K562 (cell line): ENCODE data around the gene GPR108.

Experiments
- BHLHE40 ChIP-seq: IDR thresholded peaks from 2 replicates; pipeline ENCODE4 v1.6.1; 2011; ENCODE audit warnings: low read length, improper control_type of control experiment
- HMGN3 ChIP-seq: IDR thresholded peaks from 2 replicates; pipeline ENCODE4 v1.6.1; 2011; ENCODE audit warnings: borderline replicate concordance, low read depth, mild to moderate bottlenecking, mixed read lengths, low read length; ENCODE audit not compliant: insufficient read length; ENCODE audit errors: extremely low read depth
- HNRNPK ChIP-seq: fragments of 200-400 bp; formaldehyde crosslinking; IDR thresholded peaks from one replicate; pipeline ENCODE4 v1.6.1; 2018; ENCODE audit warnings: mild to moderate bottlenecking, low read depth, low read length; ENCODE audit not compliant: poor library complexity, severe bottlenecking
- MYC ChIP-seq, 2 experiments: fragments of 250-450 bp in 1 of 2; sonication (Bioruptor Pico) in 1 of 2; IDR thresholded peaks; 2 replicates each; pipeline versions ENCODE4 v1.5.1 to v1.6.1; 2012 to 2021; ENCODE audit warnings: low read depth in 2 of 2, borderline replicate concordance in 1 of 2, improper control_type of control experiment in 1 of 2, low read length in 1 of 2, mild to moderate bottlenecking in 1 of 2, moderate library complexity in 1 of 2
- PYGO2 ChIP-seq: fragments of 450-650 bp; IDR thresholded peaks from 2 replicates; pipeline ENCODE4 v1.6.1; 2016; ENCODE audit warnings: mild to moderate bottlenecking, missing genetic modification characterization, moderate library complexity, missing compliant biosample characterization
- SAFB2 ChIP-seq: fragments of 200-400 bp; formaldehyde crosslinking; IDR thresholded peaks from 2 replicates; pipeline ENCODE4 v1.6.1; 2018; ENCODE audit warnings: borderline replicate concordance, low read length, low read depth, moderate library complexity; ENCODE audit not compliant: severe bottlenecking
- YY1 ChIP-seq, 3 experiments: IDR thresholded peaks; 2 replicates each; pipeline ENCODE4 v1.6.1; 2011; ENCODE audit warnings: low read length in 2 of 3, mild to moderate bottlenecking in 2 of 3, moderate library complexity in 2 of 3, borderline replicate concordance in 1 of 3, control low read depth in 1 of 3, low read depth in 1 of 3; ENCODE audit not compliant: insufficient read depth in 3 of 3, insufficient replicate concordance in 2 of 3, control insufficient read depth in 1 of 3, insufficient read length in 1 of 3; ENCODE audit errors: extremely low read depth in 1 of 3
- ZC3H4 ChIP-seq: sonication (generic); formaldehyde crosslinking; IDR thresholded peaks from 2 replicates; pipeline ENCODE4 v1.9.0; 2021; ENCODE audit warnings: missing genetic modification reagents, borderline replicate concordance
- TF ChIP-seq, protein P1 (sequence below): sonication (generic); formaldehyde crosslinking; IDR thresholded peaks from 2 replicates; pipeline ENCODE4 v1.5.0; 2020; ENCODE audit warnings: missing genetic modification reagents

DNA sequence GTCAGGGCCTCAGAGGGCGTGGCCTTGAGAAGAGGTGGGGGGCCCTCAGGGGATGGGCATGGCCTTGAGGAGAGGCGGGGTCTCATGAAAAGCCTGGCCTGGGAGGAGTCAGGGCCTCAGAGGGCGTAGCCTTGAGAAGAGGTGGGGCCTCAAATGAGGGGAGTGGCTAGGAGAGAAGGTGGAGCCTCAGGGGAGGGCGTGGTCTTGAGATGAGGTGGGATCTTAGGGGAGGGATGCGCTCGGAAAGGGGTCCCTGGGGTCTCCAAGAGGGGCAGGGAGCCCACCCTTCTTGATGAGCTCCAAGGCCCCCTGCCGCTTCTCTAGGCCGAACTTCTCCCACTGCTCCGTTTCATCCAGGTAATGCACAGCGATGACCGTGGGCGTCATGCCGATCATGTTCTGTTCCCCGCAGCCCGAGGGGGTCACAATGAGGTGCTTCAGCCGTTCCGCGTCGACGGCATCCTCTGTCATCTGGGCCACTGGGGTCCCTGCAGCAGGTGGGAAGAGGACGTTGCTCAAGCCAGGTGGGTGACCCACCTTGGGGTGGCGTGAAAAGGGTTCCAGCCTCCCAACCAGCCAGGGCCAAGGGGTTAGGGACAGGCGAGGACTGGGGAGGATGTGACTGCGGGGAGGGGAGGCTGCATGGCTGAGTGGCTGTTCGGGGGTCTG lies 43.1 kb downstream of the GPR108 start:
- no peak for TF ChIP-seq HMGN3
- TF ChIP-seq YY1 (IDR thresholded peaks at IDR 0.05; ENCODE audit: borderline replicate concordance in 1 of 3, control insufficient read depth in 1 of 3, extremely low read depth in 1 of 3, insufficient read depth in 3 of 3, insufficient read length in 1 of 3, insufficient replicate concordance in 2 of 3, low read depth in 1 of 3, low read length in 2 of 3) = no peak
- TF ChIP-seq SAFB2 = no peak
- TF ChIP-seq MYC (IDR thresholded peaks at IDR 0.05; ENCODE audit: low read depth, low read length) = no peak
- no peak for TF ChIP-seq MYC (CRISPR knock-in tag; IDR thresholded peaks at IDR 0.05; ENCODE audit: borderline replicate concordance, low read depth)
- no peak for TF ChIP-seq ZC3H4 (CRISPR knock-in tag)
- no peak for TF ChIP-seq PYGO2 (tag)
- no peak for TF ChIP-seq HNRNPK
- TF ChIP-seq BHLHE40 = no peak
- TF ChIP-seq, protein P1, sequence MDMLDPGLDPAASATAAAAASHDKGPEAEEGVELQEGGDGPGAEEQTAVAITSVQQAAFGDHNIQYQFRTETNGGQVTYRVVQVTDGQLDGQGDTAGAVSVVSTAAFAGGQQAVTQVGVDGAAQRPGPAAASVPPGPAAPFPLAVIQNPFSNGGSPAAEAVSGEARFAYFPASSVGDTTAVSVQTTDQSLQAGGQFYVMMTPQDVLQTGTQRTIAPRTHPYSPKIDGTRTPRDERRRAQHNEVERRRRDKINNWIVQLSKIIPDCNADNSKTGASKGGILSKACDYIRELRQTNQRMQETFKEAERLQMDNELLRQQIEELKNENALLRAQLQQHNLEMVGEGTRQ (CRISPR knock-in tag) = no peak
